ENCODE measurements around the gene BTNL3. TPM values are rescaled to one million over a fixed set of nuclear protein-coding genes. Genes with fewer than 3 reads are reported as not detected.

BTNL3 gene
- total and polyA plus RNA-seq, 9 of the 15 experiments (the other 6 are each of a cell fraction or from before 2014, with no cell fraction given): 0.03 to 0.44 (median 0.04) TPM; not detected in 4

GRCh38 chr5:180982008-180982741 lies 6.5 kb upstream of the BTNL3 start (continued):
- TF ChIP-seq ILF3 (IDR thresholded peaks at IDR 0.05; ENCODE audit: borderline replicate concordance) (no peak), ZNF354B (CRISPR knock-in tag; IDR thresholded peaks at IDR 0.05) (no peak), GTF2E2 (tag; IDR thresholded peaks at IDR 0.05) (no peak), SMARCB1 (IDR thresholded peaks at IDR 0.05; ENCODE audit: insufficient read length, low read depth) (no peak), CGGBP1 (CRISPR knock-in tag; IDR thresholded peaks at IDR 0.05) (no peak)
- TF ChIP-seq, protein P1, sequence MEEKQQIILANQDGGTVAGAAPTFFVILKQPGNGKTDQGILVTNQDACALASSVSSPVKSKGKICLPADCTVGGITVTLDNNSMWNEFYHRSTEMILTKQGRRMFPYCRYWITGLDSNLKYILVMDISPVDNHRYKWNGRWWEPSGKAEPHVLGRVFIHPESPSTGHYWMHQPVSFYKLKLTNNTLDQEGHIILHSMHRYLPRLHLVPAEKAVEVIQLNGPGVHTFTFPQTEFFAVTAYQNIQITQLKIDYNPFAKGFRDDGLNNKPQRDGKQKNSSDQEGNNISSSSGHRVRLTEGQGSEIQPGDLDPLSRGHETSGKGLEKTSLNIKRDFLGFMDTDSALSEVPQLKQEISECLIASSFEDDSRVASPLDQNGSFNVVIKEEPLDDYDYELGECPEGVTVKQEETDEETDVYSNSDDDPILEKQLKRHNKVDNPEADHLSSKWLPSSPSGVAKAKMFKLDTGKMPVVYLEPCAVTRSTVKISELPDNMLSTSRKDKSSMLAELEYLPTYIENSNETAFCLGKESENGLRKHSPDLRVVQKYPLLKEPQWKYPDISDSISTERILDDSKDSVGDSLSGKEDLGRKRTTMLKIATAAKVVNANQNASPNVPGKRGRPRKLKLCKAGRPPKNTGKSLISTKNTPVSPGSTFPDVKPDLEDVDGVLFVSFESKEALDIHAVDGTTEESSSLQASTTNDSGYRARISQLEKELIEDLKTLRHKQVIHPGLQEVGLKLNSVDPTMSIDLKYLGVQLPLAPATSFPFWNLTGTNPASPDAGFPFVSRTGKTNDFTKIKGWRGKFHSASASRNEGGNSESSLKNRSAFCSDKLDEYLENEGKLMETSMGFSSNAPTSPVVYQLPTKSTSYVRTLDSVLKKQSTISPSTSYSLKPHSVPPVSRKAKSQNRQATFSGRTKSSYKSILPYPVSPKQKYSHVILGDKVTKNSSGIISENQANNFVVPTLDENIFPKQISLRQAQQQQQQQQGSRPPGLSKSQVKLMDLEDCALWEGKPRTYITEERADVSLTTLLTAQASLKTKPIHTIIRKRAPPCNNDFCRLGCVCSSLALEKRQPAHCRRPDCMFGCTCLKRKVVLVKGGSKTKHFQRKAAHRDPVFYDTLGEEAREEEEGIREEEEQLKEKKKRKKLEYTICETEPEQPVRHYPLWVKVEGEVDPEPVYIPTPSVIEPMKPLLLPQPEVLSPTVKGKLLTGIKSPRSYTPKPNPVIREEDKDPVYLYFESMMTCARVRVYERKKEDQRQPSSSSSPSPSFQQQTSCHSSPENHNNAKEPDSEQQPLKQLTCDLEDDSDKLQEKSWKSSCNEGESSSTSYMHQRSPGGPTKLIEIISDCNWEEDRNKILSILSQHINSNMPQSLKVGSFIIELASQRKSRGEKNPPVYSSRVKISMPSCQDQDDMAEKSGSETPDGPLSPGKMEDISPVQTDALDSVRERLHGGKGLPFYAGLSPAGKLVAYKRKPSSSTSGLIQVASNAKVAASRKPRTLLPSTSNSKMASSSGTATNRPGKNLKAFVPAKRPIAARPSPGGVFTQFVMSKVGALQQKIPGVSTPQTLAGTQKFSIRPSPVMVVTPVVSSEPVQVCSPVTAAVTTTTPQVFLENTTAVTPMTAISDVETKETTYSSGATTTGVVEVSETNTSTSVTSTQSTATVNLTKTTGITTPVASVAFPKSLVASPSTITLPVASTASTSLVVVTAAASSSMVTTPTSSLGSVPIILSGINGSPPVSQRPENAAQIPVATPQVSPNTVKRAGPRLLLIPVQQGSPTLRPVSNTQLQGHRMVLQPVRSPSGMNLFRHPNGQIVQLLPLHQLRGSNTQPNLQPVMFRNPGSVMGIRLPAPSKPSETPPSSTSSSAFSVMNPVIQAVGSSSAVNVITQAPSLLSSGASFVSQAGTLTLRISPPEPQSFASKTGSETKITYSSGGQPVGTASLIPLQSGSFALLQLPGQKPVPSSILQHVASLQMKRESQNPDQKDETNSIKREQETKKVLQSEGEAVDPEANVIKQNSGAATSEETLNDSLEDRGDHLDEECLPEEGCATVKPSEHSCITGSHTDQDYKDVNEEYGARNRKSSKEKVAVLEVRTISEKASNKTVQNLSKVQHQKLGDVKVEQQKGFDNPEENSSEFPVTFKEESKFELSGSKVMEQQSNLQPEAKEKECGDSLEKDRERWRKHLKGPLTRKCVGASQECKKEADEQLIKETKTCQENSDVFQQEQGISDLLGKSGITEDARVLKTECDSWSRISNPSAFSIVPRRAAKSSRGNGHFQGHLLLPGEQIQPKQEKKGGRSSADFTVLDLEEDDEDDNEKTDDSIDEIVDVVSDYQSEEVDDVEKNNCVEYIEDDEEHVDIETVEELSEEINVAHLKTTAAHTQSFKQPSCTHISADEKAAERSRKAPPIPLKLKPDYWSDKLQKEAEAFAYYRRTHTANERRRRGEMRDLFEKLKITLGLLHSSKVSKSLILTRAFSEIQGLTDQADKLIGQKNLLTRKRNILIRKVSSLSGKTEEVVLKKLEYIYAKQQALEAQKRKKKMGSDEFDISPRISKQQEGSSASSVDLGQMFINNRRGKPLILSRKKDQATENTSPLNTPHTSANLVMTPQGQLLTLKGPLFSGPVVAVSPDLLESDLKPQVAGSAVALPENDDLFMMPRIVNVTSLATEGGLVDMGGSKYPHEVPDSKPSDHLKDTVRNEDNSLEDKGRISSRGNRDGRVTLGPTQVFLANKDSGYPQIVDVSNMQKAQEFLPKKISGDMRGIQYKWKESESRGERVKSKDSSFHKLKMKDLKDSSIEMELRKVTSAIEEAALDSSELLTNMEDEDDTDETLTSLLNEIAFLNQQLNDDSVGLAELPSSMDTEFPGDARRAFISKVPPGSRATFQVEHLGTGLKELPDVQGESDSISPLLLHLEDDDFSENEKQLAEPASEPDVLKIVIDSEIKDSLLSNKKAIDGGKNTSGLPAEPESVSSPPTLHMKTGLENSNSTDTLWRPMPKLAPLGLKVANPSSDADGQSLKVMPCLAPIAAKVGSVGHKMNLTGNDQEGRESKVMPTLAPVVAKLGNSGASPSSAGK (IDR thresholded peaks at IDR 0.05): no peak
